NCI-H774 (cell line): Measurements from ENCODE around the gene COA7.

Source experiments
- DNase-seq: peaks from one replicate; lab custom pipeline; 2025; lab: John Stamatoyannopoulos, UW

COA7 gene

GRCh38 chr1:52669696-52670095 lies 28.5 kb downstream of the COA7 start:
- DNase-seq = no peak

DNA sequence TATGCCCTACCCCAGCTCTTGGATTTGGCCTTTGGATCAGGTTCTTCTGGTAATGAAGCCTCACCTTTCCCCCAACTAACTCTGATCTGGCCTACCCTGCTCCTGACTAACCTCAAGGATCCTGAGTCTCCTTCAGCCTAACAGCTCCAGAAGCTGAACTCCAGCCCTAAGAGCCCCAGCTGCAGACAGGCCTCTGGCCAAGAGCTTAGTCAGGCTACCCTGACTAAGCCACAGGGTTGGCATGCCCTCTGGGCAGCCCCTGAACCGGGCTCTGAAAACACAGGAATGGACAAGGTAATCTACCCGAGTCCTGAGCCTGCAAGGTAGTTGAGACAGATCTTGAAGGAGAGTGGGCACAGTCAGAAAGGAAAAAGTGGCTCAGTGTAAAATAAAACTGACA lies 29.4 kb downstream of the COA7 start:
- DNase-seq = no peak

- DNase-seq = no peak
Measured at GRCh38 chr1:52667984-52668383, 30.2 kb downstream of the COA7 start.

- DNase-seq = no peak
Measured at GRCh38 chr1:52667290-52667689, 30.9 kb downstream of the COA7 start.

DNA sequence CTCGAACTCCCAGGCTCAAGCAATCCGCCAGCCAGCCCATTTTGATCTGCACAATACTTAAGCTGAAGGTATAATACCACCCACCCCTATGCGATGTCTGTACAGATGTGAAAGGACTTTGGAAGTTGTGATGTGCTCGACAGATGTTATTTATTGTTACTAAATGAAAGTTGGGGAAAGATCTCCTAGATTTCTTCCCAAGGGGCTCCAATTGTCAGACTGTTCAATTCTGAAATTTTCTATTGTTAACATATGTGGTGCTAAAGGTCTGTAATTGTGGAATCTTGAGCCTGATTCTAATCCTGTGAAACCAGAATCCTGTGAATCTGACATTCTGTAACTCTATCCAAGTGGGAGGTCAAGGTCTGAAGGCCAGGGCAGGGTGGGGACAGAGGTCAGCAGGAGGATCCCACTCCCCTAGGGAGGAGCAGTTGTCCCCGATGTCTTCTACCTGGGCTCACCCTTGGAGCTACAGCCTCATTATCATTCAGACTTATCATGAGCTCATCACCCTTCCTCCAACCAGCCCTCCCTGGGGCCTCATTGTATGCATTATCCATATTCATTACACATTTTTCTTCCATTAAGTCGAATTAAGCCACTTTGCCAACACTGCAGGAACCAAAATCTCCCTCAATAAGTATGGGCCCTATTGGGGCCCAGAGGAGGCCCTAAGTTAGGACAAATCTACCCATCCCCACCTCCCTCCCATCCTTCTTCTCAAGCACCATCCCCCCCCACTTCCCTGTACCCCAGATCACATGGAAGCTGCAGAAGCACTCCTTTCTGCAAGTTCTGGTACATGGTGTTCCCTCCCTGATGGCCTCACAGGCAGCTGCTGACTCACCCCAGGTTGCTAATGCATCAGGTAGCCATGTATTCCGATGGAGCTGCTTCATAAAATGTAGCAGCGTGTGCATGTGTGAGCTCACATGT lies 32.9 kb downstream of the COA7 start:
- DNase-seq = no peak

- DNase-seq = no peak
Measured at GRCh38 chr1:52663716-52664115, 34.4 kb downstream of the COA7 start.

GRCh38 chr1:52662645-52663313 lies 35.4 kb downstream of the COA7 start:
- no peak for DNase-seq

- DNase-seq = no peak
Measured at GRCh38 chr1:52660807-52661206, 37.3 kb downstream of the COA7 start.

DNA sequence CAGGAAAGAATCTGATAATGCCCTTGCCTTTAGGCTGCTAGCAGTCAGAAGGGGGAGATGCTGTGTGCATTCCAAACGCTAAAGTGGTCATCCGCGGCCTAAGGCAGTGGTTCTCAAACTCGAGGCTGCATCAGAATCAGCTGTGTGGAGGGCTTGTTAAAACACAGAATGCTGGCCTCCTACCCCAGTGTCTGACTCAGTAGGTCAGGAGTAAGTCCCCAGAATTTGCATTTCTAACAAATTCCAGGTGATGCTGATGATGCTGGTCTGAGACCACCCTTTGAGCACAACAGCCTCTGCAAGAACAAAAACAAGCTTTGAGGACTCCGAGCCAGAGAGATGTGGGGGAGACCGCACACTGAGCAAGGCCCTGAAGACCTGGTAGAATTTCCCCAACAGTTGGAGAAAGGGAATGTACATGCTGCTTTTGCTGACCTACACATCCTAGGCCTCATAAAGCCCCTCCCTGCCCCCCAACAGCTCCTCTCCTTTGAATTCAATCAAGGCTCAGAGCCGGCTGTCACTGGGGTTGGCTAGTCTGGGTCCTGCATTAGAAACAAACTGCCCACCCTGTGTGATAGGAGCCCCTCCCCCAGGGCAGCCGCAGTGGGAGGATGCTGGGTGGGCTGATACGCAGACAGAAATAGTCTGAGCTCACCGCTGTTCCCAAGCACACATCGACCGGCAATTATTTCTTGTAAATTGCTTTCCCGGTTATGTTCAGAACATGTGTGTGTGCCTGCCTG lies 38.1 kb downstream of the COA7 start:
- no peak for DNase-seq

DNA sequence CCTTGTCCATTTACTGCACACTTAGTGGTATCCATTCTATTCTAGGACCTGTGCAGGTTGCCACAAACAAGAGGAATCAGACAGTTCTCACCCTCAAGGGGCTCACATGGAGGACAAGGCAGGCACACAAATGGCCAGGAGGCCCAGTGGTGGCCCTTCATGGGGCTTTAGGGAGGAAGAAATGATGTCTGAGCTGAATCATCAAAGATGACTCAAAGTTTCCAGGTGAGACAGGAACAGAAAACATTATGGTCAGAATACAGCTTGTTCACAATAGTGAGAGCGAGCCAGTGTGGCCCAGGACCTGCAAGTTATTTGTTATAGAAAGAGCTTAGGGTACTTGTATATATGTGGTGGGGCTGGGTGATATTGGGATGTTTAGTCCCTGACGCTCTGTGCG lies 38.8 kb downstream of the COA7 start:
- DNase-seq = no peak

- DNase-seq = no peak
Measured at GRCh38 chr1:52658795-52659194, 39.4 kb downstream of the COA7 start.

- DNase-seq = no peak
Measured at GRCh38 chr1:52657702-52658101, 40.4 kb downstream of the COA7 start.

GRCh38 chr1:52654063-52654462 lies 44.1 kb downstream of the COA7 start:
- no peak for DNase-seq

- DNase-seq = no peak
Measured at GRCh38 chr1:52653207-52653849, 44.8 kb downstream of the COA7 start.

DNA sequence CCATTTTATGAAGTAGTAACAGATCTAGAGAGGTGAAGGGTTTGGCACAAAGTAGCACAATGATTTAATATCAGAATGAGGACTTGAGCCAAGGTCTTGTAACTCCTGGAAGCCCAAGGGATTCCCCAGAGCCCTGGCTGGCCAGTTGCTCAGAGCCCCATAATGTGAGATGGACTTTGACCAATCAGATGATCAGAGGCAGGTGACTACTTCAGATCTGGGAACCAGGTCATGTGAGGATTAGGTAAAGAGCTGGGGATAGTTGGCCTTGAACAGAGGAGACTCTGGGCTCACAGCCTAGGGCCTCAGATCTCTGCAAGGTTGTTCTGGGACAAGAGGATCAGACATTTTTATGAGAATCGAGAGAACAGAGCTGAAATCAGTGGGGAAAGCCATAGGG lies 46.2 kb downstream of the COA7 start:
- no peak for DNase-seq

DNA sequence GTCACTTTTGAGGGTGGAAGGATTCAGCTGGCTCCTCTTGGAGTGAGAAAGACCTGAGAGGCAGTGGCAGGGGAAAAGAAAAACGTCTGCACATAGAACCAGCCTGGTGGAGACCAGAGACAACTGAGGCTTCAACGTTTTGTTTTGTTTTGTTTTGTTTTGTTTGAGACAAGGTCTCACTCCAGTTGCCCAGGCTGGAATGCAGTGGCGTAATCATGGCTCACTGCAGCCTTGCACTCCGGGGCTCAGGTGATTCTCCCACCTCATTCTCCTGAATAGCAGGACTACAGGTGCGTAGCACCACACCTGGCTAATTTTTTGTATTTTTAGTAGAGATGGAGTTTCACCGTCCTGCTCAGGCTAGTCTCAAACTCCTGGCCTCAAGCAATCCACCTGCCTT lies 52.9 kb downstream of the COA7 start:
- no peak for DNase-seq

DNA sequence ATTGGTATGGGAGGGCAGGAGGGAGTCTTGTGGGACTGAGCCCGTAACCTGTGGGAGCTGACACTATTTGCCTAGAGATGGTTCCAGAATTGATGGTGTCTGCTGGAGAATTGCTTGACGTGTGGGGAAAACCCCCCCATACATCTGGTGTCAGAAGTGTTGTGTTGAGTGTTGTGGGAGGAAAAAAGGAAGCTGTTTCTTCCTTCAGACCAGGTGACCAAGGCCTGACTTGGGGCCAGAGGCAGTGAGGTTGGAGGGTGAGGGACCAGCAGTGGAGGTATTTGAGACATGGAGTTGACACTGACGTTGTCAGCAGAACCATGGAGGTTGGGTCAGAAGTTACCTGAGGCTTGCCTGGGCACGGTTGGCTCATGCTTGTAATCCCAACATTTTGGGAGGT lies 56.8 kb downstream of the COA7 start:
- DNase-seq = no peak

DNA sequence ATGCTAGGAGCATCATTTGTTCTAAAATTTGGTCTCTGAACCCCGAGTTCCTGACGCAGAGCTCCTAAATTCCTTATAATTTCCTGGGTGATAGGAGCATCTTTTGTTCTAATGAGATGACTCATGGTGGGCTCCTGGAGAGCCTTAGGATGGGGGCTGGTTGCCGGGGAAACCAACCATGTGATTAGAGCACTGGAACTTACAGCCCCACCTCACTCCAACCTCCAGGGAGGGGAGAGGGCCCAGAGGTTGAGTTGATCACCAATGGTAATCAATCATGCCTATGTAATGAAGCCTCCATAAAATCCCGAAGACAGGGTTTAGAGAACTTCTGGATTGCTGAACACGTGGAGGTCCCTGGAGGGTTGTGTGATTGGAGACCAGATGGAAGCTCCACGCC lies 57.5 kb downstream of the COA7 start:
- DNase-seq = no peak

DNA sequence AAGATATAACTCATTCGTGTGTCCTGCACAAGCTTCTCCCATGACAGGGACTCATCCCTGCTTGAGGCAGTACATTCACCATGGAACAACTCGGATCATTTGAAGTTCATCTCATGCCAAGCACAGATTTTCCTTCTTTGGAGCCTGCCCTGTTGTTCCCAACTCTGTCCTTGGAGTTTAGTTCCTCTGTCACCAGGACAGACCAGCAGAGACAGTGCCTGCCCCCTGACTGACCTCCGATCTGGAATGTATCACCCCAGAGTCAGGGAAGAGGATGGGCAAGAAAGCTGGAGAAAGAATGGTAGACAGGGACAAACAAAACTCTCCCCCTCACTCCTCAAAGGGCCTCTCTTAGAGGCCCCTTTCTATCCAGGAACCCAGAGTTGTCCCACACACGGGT lies 60.2 kb downstream of the COA7 start:
- DNase-seq = no peak

GRCh38 chr1:52636721-52637695 lies 61.1 kb downstream of the COA7 start:
- no peak for DNase-seq
